ENCODE data around the gene CREB5.
"Not testable (repeated sequence)": the region's sequence is repeated elsewhere in the genome, so short reads cannot be mapped to it uniquely, and the experiment has no call there.

Gene CREB5

GRCh38 chr7:28815369-28815927 is 403.1 kb downstream of the CREB5 start:
- DNase-seq (ENCODE audit: low read depth), result peak; percentile 68

- DNase-seq (ENCODE audit: low read depth), result no peak
Observed at GRCh38 chr7:28815928-28816373, 403.6 kb downstream of the CREB5 start.

DNA sequence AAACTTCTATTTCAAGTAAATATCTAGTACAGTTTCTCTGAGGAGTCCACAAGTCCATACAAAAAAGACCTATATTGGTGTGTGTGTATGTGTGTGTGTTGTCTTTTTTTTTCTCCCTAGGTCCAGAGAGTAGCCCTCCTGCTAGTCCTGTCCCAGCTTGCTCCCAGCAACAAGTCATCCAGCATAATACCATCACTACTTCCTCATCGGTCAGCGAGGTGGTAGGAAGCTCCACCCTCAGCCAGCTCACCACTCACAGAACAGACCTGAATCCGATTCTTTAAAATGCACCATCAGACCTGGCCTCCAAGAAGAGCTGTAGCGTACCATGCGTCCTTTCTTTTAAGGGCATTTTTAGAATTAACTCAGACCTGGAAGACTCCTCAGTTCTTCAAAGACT is 406.7 kb downstream of the CREB5 start:
- DNase-seq (ENCODE audit: low read depth), result no peak

DNA sequence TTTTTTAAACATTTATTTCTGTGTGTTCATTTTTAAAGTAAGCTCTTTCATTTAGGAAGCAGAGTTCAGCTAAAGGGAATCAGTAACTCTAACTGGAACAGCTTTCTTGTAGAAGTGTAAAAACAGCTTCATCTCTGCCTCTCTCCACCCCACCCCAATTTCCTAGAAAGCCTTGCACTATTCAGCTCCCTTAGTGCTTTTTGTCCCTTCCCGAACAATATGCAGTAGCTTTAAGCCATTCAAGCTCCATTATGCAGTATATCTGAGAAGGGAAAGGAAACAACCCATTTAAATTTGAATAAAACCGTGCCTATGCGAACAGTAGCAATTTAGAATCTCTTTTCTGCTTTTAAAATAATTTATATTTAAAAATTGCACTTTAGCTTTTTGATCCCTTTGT is 411.3 kb downstream of the CREB5 start:
- DNase-seq (ENCODE audit: low read depth), result no peak

- DNase-seq (ENCODE audit: low read depth), result not testable (repeated sequence)
Observed at GRCh38 chr7:28825817-28826448, 413.6 kb downstream of the CREB5 start.

DNA sequence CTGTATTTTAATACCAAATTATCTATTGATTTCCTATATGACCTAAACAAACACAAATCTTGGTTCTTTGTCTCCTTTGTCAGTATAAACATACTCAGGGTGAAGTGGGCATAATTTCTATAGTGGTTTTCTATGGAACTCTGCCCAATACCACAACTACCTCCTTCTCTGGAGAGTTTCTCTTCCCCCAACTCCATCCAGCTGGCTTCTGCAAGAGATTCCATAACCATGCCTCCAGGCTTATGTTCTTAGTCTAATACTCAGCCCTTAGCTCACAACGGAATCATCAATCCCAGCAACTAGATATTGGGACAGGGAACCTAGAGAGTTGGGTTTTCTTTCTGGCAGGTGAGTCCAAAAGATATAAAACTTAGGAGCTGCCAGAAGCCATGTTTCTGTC is 418.5 kb downstream of the CREB5 start:
- no peak for DNase-seq (ENCODE audit: low read depth)

GRCh38 chr7:28832669-28833068 is 420.4 kb downstream of the CREB5 start:
- no peak for DNase-seq (ENCODE audit: low read depth)

DNA sequence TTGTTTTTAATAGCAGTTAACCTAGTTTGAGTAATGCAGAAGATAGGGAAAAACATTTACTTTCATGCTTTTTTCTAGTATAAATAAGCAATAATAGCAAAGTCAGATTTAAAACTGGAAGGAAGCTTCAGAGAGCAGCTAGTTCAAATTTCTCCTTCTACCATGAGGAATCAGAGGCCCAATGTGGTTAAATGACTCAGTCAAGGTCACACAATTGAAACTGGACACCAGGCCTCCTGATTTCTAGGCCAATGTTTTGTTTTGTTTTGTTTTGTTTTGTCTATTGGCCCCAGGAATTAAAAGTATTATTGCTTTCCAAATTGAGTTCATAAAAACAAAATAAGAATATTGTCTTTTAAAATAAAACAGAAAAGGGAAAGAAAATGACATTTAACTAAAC is 423.5 kb downstream of the CREB5 start:
- DNase-seq (ENCODE audit: low read depth), result no peak

DNA sequence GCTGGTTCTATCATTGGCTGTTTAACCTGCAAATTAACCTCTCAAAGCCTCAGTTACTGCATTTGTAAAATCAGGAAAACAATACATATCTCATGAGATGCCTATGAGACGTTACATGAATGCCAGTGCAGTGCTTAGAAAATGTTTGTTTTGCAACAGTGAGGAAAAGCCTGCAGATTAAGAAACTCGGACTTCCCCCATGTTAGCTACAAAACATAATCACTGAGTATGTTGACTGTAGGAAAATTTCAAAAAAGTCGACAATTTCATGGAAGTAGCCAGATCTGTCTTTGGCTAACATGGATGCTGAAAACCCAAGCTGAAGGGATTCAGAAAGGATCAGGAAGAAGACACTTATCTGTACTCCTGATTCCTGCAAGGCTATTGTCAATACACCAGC is 424.4 kb downstream of the CREB5 start:
- no peak for DNase-seq (ENCODE audit: low read depth)

DNA sequence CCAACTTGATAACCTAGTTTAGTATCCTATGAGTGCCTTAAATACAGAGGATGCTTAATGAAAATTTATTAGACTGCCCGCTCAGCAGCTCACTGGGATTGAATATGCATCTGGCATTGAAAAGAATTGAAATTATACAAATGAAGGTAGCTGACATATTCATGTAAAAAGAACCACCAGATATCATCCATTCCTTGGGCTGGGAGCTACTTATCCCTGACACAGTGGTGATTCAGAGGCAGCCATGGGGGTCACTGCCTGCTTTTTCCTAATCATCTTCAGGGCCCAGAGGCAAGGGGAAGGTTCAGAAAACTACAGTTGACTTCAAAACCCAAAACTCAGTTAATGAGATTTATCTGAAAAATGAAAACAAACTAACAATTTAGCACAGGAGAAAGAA is 424.9 kb downstream of the CREB5 start:
- no peak for DNase-seq (ENCODE audit: low read depth)

- DNase-seq (ENCODE audit: low read depth), result no peak
Observed at GRCh38 chr7:28840592-28840995, 428.3 kb downstream of the CREB5 start.

DNA sequence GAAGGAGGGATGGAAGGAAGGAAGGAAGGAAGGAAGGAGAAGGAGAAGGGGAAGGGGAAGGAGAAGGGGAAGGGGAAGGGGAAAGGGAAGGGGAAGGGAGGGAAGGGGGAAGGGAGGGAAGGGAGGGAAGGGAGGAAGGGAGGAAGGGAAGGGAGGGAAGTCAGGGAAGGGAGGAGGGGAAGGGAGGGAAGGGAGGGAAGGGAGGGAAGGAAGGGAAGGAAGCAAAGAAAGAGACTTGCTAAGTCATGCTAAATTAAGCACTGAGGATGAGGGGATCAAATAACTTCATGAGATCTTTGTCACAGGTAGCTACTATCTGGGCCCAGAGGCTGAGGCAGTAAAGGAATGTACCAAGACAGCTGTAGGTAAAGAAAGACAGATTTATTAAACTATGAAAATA is 429.4 kb downstream of the CREB5 start:
- DNase-seq (ENCODE audit: low read depth), result no peak

GRCh38 chr7:28842769-28843295 is 430.5 kb downstream of the CREB5 start:
- no peak for DNase-seq (ENCODE audit: low read depth)

DNA sequence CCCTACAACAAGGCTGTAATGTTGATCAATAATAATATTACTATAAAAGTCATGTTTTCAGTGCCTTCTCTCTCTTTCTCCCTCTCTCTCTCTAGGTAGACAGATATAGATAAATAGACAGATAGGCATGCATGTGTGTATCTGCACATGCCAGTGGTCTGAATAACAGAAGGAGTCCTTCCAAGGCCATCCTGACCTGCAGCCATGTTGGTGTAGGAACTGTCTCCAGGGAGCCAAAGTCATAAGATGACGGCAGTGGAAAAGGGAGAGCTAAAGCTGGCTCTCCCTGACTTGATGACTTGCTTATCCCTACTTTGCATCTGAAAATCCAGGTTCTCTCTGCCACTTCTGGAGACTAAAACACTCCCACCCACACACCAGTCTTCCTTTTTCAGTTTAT is 432.8 kb downstream of the CREB5 start:
- no peak for DNase-seq (ENCODE audit: low read depth)

- DNase-seq (ENCODE audit: low read depth), result no peak
Observed at GRCh38 chr7:28847176-28847575, 434.9 kb downstream of the CREB5 start.

DNA sequence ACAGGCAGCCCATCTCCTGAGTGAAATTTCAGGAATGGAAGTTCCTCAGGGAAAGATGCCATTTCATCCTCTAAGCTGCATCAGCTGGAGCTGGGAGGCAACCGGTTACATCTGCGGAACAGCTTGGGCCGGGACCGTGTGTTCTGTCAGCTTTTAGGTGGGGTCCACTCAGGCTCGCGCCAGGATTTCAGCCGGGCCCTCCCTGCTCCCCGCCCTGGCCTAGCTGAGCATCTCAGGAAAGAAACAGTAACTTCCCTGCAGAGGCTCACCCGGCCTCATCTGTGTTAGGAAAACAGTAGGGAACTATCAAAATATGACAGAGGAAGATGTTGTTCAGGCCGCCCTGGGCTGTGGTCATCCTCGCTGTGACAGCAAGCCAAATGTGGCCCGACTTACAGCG is 435.4 kb downstream of the CREB5 start:
- no peak for DNase-seq (ENCODE audit: low read depth)

DNA sequence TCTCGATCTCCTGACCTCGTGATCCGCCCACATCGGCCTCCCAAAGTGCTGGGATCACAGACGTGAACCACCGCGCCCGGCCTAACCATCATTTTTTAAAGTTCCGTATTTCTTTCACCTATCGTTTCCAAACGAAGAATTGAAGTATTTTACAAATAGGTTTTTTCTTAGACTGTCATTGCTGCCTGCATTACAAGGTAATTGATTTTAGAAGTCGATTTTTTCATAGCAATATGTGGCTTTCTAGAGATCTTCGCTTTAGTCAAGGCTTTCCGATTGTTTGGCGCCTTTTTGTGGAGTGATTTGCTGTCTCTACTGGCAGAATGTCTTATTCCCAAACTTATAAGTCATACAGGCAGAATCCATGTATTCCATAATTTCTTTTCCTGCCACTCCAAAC is 436.6 kb downstream of the CREB5 start:
- no peak for DNase-seq (ENCODE audit: low read depth)

DNA sequence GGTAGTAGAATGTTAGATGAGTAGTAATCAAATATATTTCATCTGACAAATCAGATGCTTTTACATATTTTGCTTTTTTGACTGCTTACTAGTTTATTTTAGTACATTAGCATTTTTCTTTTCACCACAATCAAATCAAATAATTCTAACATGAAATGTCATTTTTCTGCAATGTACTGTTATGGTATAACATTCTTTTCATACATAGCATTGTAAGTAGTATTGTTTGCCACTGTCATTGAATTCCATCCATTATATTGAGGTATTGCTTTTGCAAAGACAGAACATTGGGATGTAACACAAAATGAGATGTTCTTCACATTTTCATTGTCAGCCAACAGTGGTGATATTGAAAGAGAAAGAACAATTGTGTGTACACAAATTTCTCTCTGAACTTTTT is 438.4 kb downstream of the CREB5 start:
- DNase-seq (ENCODE audit: low read depth), result no peak

DNA sequence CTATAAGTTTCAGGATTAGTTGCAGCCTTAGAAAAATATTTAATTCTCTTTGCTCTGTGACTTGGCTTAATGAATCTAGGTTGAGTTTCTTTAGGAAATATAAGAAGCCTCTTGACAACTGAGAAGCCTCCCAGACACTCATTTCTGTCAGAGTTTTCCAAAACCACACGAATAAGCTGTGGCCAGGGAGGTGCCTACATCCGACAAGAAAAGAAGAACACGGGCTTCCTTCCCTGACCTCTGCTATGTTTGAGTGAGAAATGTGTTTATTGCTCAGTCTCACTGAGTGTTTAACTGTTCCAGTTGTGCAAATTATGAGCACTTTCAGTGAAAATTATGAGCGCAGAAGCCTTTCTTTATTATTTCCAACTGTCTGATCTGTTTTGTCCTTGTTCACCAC is 440.8 kb downstream of the CREB5 start:
- no peak for DNase-seq (ENCODE audit: low read depth)

DNA sequence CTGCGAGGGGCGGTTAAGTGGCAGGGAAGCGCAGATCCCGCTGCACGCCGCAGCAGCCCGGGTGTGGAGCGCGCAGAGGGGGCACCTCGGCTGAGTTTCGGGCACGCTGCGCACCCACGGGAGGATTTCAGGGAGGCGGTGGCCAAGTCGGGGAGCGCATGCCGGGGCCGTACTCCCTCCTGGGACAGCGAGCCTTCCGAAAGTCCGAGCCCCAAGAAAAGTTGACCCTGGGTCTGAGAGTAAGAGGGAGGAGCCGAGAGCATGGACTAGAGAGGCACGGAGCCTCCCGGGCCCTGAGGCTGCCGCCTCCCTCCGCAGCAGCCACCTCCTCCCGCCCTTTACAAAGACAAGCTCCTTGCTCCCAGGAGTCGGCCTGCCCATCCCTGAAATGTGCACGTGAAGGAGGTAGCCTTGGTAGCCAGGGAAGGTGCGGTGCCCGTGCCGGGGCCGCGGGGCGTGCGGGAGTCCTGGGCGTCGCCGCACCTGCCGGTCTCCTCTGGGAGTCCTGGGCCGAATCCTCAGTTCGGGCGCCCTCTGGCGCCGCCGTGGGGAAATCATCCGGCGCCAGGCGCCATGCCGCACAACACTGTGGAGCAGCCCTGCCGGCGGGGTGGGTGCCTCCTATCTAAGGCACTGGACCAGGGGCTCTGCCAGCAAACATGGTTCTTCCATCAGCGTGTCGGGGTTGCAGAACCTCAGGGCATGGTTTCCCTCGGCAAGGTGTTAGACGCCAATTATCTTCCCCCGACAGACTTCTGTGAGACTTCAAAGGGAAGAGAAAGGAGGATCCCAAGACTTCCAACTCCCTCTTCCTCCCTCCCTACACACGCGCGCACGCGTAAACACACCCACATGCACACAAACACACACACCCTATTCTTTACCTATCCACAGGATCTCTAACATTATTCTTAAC is 441.8 kb downstream of the CREB5 start:
- no peak for DNase-seq (ENCODE audit: low read depth)

- DNase-seq (ENCODE audit: low read depth), result no peak
Observed at GRCh38 chr7:28854750-28855074, 442.4 kb downstream of the CREB5 start.

DNA sequence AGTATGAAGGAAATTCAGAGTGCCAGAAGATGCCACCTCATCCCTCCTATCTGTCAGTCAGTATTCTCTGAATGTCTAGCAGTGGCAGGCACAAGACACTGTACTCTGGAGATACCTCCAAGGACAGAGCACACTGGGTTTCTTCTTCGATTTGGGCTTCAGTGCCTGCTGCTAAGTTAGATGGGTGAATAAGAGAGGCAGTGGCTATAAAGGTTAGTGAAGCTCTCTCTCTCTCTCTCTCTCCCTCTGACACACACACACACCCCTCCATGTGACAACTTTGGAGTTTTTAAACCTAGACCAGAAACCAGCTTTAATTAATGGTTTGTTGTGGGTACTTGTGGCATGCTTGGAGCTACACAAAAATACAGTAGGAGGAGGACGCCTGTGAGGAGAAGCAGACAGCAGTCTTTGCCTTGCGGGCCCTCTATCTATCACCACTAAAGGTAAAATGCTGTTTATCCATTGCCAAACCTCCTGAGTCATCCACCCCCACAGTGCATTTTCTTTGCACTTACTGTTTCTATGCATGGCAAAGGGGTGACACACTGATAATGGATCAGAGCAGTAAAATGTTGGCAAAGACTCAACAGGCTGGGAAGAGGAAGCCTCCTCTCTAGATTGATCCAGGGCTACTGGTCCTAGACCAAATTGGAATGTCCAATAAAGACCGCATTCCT is 443.4 kb downstream of the CREB5 start:
- peak; percentile 58 for DNase-seq (ENCODE audit: low read depth)

DNA sequence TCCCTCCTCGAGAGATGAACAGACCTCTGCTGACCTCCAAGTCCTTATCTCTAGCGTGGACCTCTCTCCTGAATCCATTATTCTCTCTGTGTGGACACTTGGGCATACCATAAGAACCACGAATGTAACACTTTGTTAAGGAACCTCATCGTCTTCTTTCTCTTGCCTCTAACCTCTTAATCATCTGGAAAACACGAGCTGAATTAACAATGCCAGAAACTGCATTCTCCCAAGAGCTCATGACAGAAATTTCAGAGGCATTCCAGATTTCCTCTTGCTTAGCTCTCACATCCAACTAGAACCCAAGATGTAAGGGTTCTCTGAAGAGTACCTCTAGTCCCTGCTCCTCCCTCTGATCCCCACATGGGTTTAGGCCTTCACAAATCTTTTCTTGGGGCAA is 444.3 kb downstream of the CREB5 start:
- no peak for DNase-seq (ENCODE audit: low read depth)

Measured in fibroblast of gingiva (primary cell).